Endothelial cell (in vitro differentiated cells): ENCODE results near the gene ABLIM1. TPM values are rescaled to one million over a fixed set of nuclear protein-coding genes. Genes with fewer than 3 reads are reported as not detected.

Source experiments
- DNase-seq: peaks from one replicate; pipeline ENCODE4 v3.0.0; 2021; ENCODE audit warnings: low spot score
- H3K27ac Mint-ChIP-seq: one replicate; pipeline ENCODE4 v1.8.0; 2021; ENCODE audit warnings: mixed read lengths, inconsistent platforms; ENCODE audit not compliant: unreplicated experiment
- H3K27me3 Mint-ChIP-seq: one replicate; pipeline ENCODE4 v1.8.0; 2021; ENCODE audit warnings: mild to moderate bottlenecking, moderate library complexity, mixed read lengths, inconsistent platforms; ENCODE audit not compliant: unreplicated experiment
- H3K36me3 Mint-ChIP-seq: one replicate; pipeline ENCODE4 v1.8.0; 2021; ENCODE audit warnings: mild to moderate bottlenecking, low read depth, mixed read lengths, inconsistent platforms; ENCODE audit not compliant: unreplicated experiment
- H3K4me1 Mint-ChIP-seq: one replicate; pipeline ENCODE4 v1.8.0; 2021; ENCODE audit warnings: mild to moderate bottlenecking, mixed read lengths, inconsistent platforms; ENCODE audit not compliant: unreplicated experiment
- H3K4me3 Mint-ChIP-seq: one replicate; pipeline ENCODE4 v1.8.0; 2021; ENCODE audit warnings: mild to moderate bottlenecking, mixed read lengths, inconsistent platforms; ENCODE audit not compliant: unreplicated experiment
- H3K9me3 Mint-ChIP-seq: one replicate; pipeline ENCODE4 v1.8.0; 2021; ENCODE audit warnings: mixed read lengths, inconsistent platforms; ENCODE audit not compliant: unreplicated experiment
- CTCF ChIP-seq: fragments of 200-600 bp; sonication (generic); IDR thresholded peaks from one replicate; pipeline ENCODE4 v1.5.0; 2021; ENCODE audit warnings: antibody characterized with exemption; ENCODE audit not compliant: unreplicated experiment
- total RNA-seq: library from RNA; stranded (reverse); fragmentation: NEBNext Ultra II Directional; extraction: Animal tissue kit (Norgen Biotek cat#: 25700); gene quantifications from one replicate; pipeline ENCODE4 v1.2.1, GENCODE V29; 2021; ENCODE audit not compliant: unreplicated experiment

The ABLIM1 gene
- total RNA-seq, 1 donor from 2014 or later: 55.9 TPM

DNA sequence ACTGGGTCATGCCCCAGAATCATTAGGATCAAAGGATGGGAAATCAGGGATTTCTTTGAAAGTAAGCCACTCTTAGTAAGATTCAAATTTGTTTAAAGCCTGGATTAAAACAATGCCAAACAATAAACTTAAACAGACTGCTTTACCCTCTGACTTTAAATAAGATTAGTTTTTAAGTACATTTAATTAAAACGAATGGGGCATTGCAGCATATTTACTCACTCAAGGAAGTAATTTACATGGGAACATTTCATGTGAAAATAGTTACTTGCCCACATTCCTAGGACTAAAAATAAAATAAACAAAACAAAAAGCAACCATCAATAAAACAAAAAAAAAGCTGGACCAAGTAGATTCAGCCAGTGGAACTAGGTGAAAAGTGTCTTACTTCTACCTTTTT is 7.8 kb downstream of the ABLIM1 start:
- no peak for TF ChIP-seq CTCF
- peaks cover 2% of the 10 kb centered on the region for H3K27me3 Mint-ChIP-seq
- H3K27ac Mint-ChIP-seq: no peak overlapping the region
- H3K9me3 Mint-ChIP-seq: no peaks in the 10 kb centered on the region
- no peak overlapping the region for H3K4me3 Mint-ChIP-seq
- no peak for DNase-seq
- no peaks in the 10 kb centered on the region for H3K36me3 Mint-ChIP-seq
- peaks cover 38% of the 10 kb centered on the region for H3K4me1 Mint-ChIP-seq

DNA sequence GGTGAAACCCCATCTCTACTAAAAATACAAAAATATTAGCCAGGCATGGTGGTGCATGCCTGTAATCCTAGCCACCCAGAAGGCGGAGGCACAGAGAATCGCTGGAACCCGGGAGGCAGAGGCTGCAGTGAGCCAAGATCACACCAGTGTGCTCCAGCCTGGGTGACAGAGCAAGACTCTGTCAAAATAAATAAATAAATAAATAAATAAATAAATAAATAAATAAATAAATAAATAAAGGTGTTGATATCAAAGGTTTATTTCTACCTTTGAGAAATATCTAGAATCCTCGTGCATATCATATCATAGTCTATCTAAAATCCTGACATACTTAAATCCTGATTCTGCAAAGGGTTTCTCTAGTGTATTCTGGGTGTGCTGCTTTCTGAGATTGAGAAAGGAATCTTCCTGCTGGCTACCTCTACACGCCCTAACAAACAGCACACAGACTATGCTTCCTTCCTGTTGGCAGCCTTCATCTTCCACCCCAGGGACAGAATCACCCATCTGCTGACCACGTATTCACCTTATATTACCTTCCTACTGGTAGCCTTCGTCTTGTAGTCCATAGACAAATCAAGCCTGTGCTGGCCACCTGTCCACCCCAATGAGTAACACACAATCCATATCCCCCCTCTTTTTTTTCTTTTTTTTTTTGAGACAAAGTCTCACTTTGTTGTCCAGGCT is 8.7 kb downstream of the ABLIM1 start:
- Mint-ChIP-seq H3K4me3 (no peak overlapping the region), H3K36me3 (no peaks in the 10 kb centered on the region)
- no peak for DNase-seq

GRCh38 chr10:114648368-114648767 is 9.7 kb downstream of the ABLIM1 start:
- Mint-ChIP-seq H3K36me3 (no peaks in the 10 kb centered on the region), H3K27ac (no peak overlapping the region), H3K4me3 (no peak overlapping the region), H3K27me3 (peaks cover 4% of the 10 kb centered on the region), H3K4me1 (peaks cover 33% of the 10 kb centered on the region), H3K9me3 (no peaks in the 10 kb centered on the region)
- TF ChIP-seq CTCF: no peak
- DNase-seq: no peak

More for the DNA sequence above, 8.7 kb downstream of the ABLIM1 start:
- Mint-ChIP-seq H3K27me3 (peaks cover 4% of the 10 kb centered on the region), H3K4me1 (peaks cover 39% of the 10 kb centered on the region), H3K9me3 (no peaks in the 10 kb centered on the region), H3K27ac (no peak overlapping the region)
- no peak for TF ChIP-seq CTCF

GRCh38 chr10:114647545-114648138 is 10.4 kb downstream of the ABLIM1 start:
- peaks cover 4% of the 10 kb centered on the region for H3K27me3 Mint-ChIP-seq
- no peak overlapping the region for H3K4me3 Mint-ChIP-seq
- H3K36me3 Mint-ChIP-seq: no peaks in the 10 kb centered on the region
- no peaks in the 10 kb centered on the region for H3K9me3 Mint-ChIP-seq
- DNase-seq: no peak
- H3K27ac Mint-ChIP-seq: no peak overlapping the region
- peaks cover 28% of the 10 kb centered on the region for H3K4me1 Mint-ChIP-seq
- TF ChIP-seq CTCF: no peak

DNA sequence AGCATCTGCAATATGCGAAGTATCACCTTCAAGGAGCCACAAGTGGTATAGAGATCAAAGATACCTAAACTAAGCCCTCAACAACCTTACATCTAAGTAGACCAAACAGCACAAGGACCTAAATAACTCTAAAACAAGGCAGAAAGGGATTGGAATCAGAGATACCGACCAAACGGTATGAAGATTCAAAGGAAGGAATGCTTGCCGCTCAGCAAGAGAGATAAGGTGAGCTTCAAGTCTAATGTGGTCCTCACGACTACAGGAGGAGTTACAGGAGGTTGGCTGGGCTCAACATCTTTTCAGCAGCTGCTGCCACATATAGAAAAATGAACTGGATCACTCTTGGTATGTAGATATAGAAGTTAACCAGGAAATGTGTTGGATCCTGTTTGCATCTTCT is 11.6 kb downstream of the ABLIM1 start:
- no peaks in the 10 kb centered on the region for H3K9me3 Mint-ChIP-seq
- no peak for TF ChIP-seq CTCF
- no peaks in the 10 kb centered on the region for H3K36me3 Mint-ChIP-seq
- H3K4me1 Mint-ChIP-seq: peaks cover 26% of the 10 kb centered on the region
- no peak overlapping the region for H3K4me3 Mint-ChIP-seq
- peaks cover 4% of the 10 kb centered on the region for H3K27me3 Mint-ChIP-seq
- no peak for DNase-seq
- H3K27ac Mint-ChIP-seq: no peak overlapping the region
